Heart right ventricle (tissue), 16 donors: ENCODE measurements around the gene GPATCH1. TPM values are rescaled to one million over a fixed set of nuclear protein-coding genes. Genes with fewer than 3 reads are reported as not detected.
"Not testable (repeated sequence)": the region's sequence is repeated elsewhere in the genome, so short reads cannot be mapped to it uniquely, and the experiment has no call there.

Source experiments
- ATAC-seq, 8 donors: fragments of 200-7000 bp; cut with Tn5 transposase; one replicate each; pipeline ENCODE4 v1.9.1; 2020; ENCODE audit warnings: mild to moderate bottlenecking in 8 of 8, moderate library complexity in 8 of 8, moderate number of reproducible peaks in 1 of 8
- DNase-seq, 2 donors: peaks; one replicate each; pipeline ENCODE4 v3.0.0-alpha.2; 2020
- H3K27ac ChIP-seq, 10 donors: fragments of 200-600 bp; sonication (generic) in 2 of 10; one replicate each; pipeline versions ENCODE4 v1.5.0 to v1.8.0; 2020 to 2022; ENCODE audit warnings: mild to moderate bottlenecking in 3 of 10
- H3K27me3 ChIP-seq, 7 donors: fragments of 200-600 bp; one replicate each; pipeline ENCODE4 v1.8.0; 2021 to 2022; ENCODE audit warnings: mild to moderate bottlenecking in 2 of 7
- H3K36me3 ChIP-seq, 9 donors: fragments of 200-600 bp; sonication (generic) in 1 of 9; one replicate each; pipeline versions ENCODE4 v1.5.0 to v1.8.0; 2020 to 2022; ENCODE audit warnings: mild to moderate bottlenecking in 2 of 9
- H3K4me1 ChIP-seq, 9 donors: fragments of 200-600 bp; sonication (generic) in 1 of 9; one replicate each; pipeline versions ENCODE4 v1.5.0 to v1.8.0; 2020 to 2022; ENCODE audit warnings: mild to moderate bottlenecking in 4 of 9
- H3K4me3 ChIP-seq, 10 donors: fragments of 200-600 bp; sonication (generic) in 2 of 10; one replicate each; pipeline versions ENCODE4 v1.5.0 to v1.8.0; 2020 to 2022; ENCODE audit warnings: mild to moderate bottlenecking in 7 of 10, moderate library complexity in 2 of 10
- H3K9me3 ChIP-seq, 11 donors: fragments of 200-600 bp in 10 of 11; sonication (generic) in 2 of 11; one replicate each; pipeline versions ENCODE4 v1.5.0 to v1.8.0; 2013 to 2022; ENCODE audit warnings: mild to moderate bottlenecking in 2 of 11, control low read depth in 1 of 11, moderate library complexity in 1 of 11
- WGBS, 2 donors: extraction: QIAGEN DNeasy Blood & Tissue Kit; methylation state at CpG; one replicate each; pipeline ENCODE4 v1.1.7; 2013; ENCODE audit warnings: inconsistent platforms in 1 of 2; 5-methylcytosine and 5-hydroxymethylcytosine counted together
- intact Hi-C, 10 donors: fragments of 100-400 bp; cut with DNase I; formaldehyde crosslinking; loops; one replicate each; pipeline versions ENCODE4 v1.11.1 to v1.14.2; 2022
- polyA plus RNA-seq, 2 donors: library from polyadenylated mRNA; stranded (reverse); fragments of 200-250 nt; gene quantifications; one replicate each; pipeline ENCODE4 v1.2.3, GENCODE V29; 2013
- total RNA-seq, 10 donors: library from RNA; stranded (reverse); fragmentation: NEBNext Ultra II Directional in 3 of 10; extraction: Animal tissue kit (Norgen Biotek cat#: 25700) in 3 of 10; gene quantifications; one replicate each; pipeline versions ENCODE4 v1.2.1 to v1.2.4, GENCODE V29; 2021 to 2023
- TF ChIP-seq, protein P1 (sequence below), 9 donors: fragments of 200-600 bp; sonication (generic) in 2 of 9; IDR thresholded peaks; one replicate each; pipeline versions ENCODE4 v1.5.0 to v1.8.0; 2021 to 2022; ENCODE audit warnings: antibody characterized with exemption in 9 of 9, mild to moderate bottlenecking in 5 of 9, moderate library complexity in 1 of 9
- donor health status: Arrhythmogenic right ventricular cardiomyopathy.
- donor health status: ischemic (EF 13 %, LVEDD 7.1; RV severe dilation, severe dysfunction).
- donor health status: healthy with polysubstance abuse.
- donor health status: DM: no; HTN: yes; CAD: no.
- donor health status: DM: no; HTN: no; CAD: no.
- donor health status: ischemic (EF 25% LVEDD 6.9; RV normal size, moderate dysfunction).
- donor health status: ischemic (EF 25% LVEDD 5.7; RV mildly dilated, moderate dysfunction).
- donor health status: healthy.
- donor health status: DM: yes; HTN: yes; CAD: no.
- donor health status: Ischemic cardiomyopathy.
- donor health status: ischemic (EF 35%, LVEDD 5.7; RV mildly dilated, moderate dysfunction).
- donor health status: nonischemic (EF 11% LVEDD 7.7; RV severe dilation, severe dysfunction).
- donor health status: DM: yes; HTN: yes; CAD: no.
- donor health status: PGD.
- donor health status: ischemic (EF 29% LVEDD 5.4; RV normal size, mild dysfunction).
- donor health status: nonischemic (EF 23%, LVEDD 6.1; RV moderate dilation, normal function).

The GPATCH1 gene
- total and polyA plus RNA-seq, 12 donors, result 3.1 to 7.4 (median 5.1) TPM

DNA sequence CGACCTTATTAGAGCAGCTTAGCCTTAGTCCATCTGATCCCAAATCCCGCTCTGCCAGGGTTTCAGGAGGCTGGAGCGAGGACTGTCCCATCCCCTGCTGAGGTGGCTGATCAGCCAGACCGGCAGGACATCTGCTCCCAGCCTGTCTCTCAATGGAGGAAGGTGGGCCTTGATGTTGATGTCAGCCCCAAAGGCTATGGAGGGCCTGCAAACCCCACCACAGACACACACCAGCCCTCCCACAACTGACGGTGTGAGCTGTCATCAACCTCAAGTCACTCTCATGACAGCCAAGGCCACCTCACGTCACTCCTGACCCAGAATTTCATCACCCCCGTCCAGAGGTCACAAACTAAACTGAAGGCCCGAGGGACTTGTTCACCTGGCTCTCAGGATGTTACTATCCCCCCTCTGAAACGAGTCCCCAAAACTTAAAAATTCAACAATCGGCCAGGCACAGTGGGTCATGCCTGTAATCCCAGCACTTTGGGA lies 41.8 kb upstream of the GPATCH1 start:
- TF ChIP-seq, protein P1, sequence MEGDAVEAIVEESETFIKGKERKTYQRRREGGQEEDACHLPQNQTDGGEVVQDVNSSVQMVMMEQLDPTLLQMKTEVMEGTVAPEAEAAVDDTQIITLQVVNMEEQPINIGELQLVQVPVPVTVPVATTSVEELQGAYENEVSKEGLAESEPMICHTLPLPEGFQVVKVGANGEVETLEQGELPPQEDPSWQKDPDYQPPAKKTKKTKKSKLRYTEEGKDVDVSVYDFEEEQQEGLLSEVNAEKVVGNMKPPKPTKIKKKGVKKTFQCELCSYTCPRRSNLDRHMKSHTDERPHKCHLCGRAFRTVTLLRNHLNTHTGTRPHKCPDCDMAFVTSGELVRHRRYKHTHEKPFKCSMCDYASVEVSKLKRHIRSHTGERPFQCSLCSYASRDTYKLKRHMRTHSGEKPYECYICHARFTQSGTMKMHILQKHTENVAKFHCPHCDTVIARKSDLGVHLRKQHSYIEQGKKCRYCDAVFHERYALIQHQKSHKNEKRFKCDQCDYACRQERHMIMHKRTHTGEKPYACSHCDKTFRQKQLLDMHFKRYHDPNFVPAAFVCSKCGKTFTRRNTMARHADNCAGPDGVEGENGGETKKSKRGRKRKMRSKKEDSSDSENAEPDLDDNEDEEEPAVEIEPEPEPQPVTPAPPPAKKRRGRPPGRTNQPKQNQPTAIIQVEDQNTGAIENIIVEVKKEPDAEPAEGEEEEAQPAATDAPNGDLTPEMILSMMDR (IDR thresholded peaks at IDR 0.05), result no peak
- Histone ChIP-seq H3K36me3 (no peaks in the 10 kb centered on the region), H3K9me3 (no peaks in the 10 kb centered on the region), H3K4me3 (no peak overlapping the region), H3K27me3 (no peaks in the 10 kb centered on the region), H3K4me1 (no peaks in the 10 kb centered on the region), H3K27ac (no peak overlapping the region)
- ATAC-seq (no peak), DNase-seq (no peak)
- intact Hi-C loops, result no loop called here
- WGBS, 2 donors, result 69 to 70% methylated on average over 10 of the region's 10 CpGs

DNA sequence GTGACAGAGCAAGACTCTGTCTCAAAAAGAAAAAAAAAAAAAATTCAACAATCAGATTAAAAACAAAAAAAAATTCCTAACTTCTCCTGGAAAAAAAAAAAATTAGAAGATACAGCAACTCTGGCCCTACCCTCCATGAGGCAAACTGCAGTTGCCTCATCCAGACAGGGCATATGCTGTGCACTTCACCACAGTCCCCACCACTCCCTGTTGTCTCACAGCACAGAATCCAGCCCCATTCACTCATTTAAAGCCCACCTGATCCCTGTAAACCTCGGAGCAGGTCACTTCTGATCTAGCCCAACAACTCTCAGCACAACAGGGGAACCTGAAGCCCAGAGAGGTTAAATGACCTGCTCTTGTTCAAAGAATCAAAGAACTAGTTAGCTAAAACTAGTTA lies 41.2 kb upstream of the GPATCH1 start:
- H3K27me3 ChIP-seq, result no peaks in the 10 kb centered on the region
- no peak overlapping the region for H3K4me3 ChIP-seq
- no peak overlapping the region for H3K27ac ChIP-seq
- WGBS, 2 donors, result 86 to 100% methylated on average over 1 of the region's 1 CpG
- no peak for ATAC-seq
- no peak for DNase-seq
- no peaks in the 10 kb centered on the region for H3K9me3 ChIP-seq
- TF ChIP-seq, protein P1 (IDR thresholded peaks at IDR 0.05), result no peak
- H3K4me1 ChIP-seq, result no peaks in the 10 kb centered on the region
- no peaks in the 10 kb centered on the region for H3K36me3 ChIP-seq
- intact Hi-C loops, result no loop called here

DNA sequence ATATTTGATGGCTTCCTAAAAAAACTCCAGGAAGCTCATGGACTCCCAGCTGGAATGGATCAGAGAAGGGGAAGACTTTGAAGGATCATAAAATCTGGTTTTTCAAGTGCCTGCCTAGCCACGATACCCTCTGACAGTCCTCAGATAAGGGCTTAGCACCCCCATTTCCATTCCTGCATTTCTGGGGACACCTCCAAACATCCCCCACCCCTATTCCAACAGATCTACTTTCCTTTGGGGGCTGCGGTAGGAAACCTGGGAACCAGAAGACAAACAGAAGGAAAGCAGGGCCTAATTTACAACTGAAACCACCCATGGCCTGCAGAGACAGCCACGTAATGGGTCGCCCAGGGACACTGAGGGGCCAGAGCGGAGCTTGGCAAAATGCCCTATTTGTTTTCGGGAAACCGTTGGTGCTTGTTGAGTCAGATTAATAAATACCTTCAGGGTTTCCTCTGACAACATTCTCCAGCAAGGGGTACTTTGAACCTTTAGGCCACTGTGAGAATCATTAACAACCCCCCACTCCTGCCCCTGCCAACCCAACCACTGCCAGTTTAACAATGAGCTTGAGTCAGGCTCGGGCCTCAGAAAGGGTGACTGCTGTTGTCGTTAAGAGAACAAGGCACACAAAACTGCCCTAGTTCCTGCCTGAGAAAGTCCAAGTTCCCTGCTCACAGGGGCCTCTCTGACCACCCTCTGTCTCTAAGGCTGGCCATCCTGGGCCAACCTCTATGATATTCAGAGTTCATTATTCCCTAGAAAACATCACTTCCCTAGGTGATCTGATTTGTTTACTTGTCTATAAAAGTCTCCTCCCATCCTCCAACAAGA lies 39.8 kb upstream of the GPATCH1 start:
- TF ChIP-seq, protein P1 (IDR thresholded peaks at IDR 0.05), result no peak
- intact Hi-C loops, result no loop called here
- Histone ChIP-seq H3K4me3 (no peak overlapping the region), H3K27ac (no peak overlapping the region), H3K4me1 (no peaks in the 10 kb centered on the region), H3K27me3 (no peaks in the 10 kb centered on the region), H3K9me3 (no peaks in the 10 kb centered on the region), H3K36me3 (no peaks in the 10 kb centered on the region)
- DNase-seq (no peak), ATAC-seq (no peak)
- WGBS, 2 donors, result 62 to 66% methylated on average over 9 of the region's 9 CpGs

DNA sequence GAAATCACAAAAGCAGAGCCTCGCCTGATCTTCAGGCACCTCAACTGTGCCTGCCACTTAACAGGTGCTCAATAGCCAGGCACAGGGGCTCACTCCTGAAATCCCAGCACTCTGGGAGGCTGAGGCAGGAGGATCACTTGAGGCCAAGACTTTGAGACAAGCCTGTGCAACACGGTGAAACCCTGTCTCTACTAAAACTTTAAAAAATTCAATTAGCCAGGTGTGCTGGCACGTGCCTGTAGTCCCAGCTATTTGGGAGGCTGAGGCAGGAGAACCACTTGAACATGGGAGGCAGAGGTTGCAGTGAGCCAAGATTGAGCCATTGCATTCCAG lies 39.2 kb upstream of the GPATCH1 start:
- H3K27me3 ChIP-seq, H3K4me3 ChIP-seq, intact Hi-C loops, H3K27ac ChIP-seq, H3K36me3 ChIP-seq, ATAC-seq, H3K4me1 ChIP-seq, DNase-seq, H3K9me3 ChIP-seq: not testable (repeated sequence)
- 86 to 93% methylated on average over 3 of the region's 3 CpGs for WGBS, 2 donors

DNA sequence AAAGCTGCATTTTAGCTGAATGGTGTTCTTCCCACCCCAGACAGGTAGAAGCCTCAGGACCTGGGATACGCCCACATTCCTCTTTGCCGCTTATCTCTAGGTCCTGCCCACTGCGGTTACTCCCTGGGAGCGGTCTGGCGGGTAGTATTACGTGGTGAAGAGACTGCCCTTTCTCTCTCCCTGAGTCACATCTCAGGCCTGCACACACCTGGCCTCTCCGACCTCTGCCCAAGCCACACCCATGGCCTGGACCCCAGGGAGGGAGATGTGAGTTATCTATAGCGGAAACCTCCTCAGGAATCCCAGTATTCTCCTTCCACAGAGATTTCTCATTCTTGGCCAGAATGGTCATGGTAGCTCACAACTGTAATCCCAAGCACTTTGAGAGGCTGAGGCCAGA lies 33.6 kb upstream of the GPATCH1 start:
- no peaks in the 10 kb centered on the region for H3K9me3 ChIP-seq
- no peak overlapping the region for H3K4me3 ChIP-seq
- no peaks in the 10 kb centered on the region for H3K27me3 ChIP-seq
- no peak overlapping the region for H3K27ac ChIP-seq
- TF ChIP-seq, protein P1 (IDR thresholded peaks at IDR 0.05), result no peak
- intact Hi-C loops, result no loop called here
- H3K36me3 ChIP-seq, result no peaks in the 10 kb centered on the region
- 79 to 81% methylated on average over 8 of the region's 8 CpGs for WGBS, 2 donors
- DNase-seq, result no peak
- no peak for ATAC-seq
- no peaks in the 10 kb centered on the region for H3K4me1 ChIP-seq
